SKM-1 (cell line): ENCODE results near the gene FTO.

Experiments used
- DNase-seq: peaks from one replicate; lab custom pipeline; 2025; ENCODE audit not compliant: unreplicated experiment; lab: John Stamatoyannopoulos, UW

FTO gene

GRCh38 chr16:53894686-53895085 lies 190.7 kb downstream of the FTO start:
- DNase-seq, result no peak

GRCh38 chr16:53895433-53895832 lies 191.5 kb downstream of the FTO start:
- no peak for DNase-seq

GRCh38 chr16:53895851-53896250 lies 191.9 kb downstream of the FTO start:
- no peak for DNase-seq

GRCh38 chr16:53896722-53897121 lies 192.8 kb downstream of the FTO start:
- DNase-seq, result no peak

GRCh38 chr16:53898993-53899392 lies 195.0 kb downstream of the FTO start:
- DNase-seq, result no peak

- no peak for DNase-seq
Measured at GRCh38 chr16:53899431-53899830, 195.5 kb downstream of the FTO start.

- DNase-seq, result no peak
Measured at GRCh38 chr16:53900667-53901066, 196.7 kb downstream of the FTO start.

GRCh38 chr16:53901408-53901807 lies 197.5 kb downstream of the FTO start:
- DNase-seq, result no peak

- DNase-seq, result no peak
Measured at GRCh38 chr16:53904533-53904932, 200.6 kb downstream of the FTO start.

- no peak for DNase-seq
Measured at GRCh38 chr16:53905028-53905427, 201.1 kb downstream of the FTO start.

GRCh38 chr16:53908731-53909130 lies 204.8 kb downstream of the FTO start:
- no peak for DNase-seq

GRCh38 chr16:53910990-53911389 lies 207.0 kb downstream of the FTO start:
- DNase-seq, result no peak

- DNase-seq, result no peak
Measured at GRCh38 chr16:53911513-53911912, 207.6 kb downstream of the FTO start.

- no peak for DNase-seq
Measured at GRCh38 chr16:53912155-53912554, 208.2 kb downstream of the FTO start.

- no peak for DNase-seq
Measured at GRCh38 chr16:53913099-53913870, 209.3 kb downstream of the FTO start.

- DNase-seq, result no peak
Measured at GRCh38 chr16:53913920-53914319, 210.0 kb downstream of the FTO start.

- no peak for DNase-seq
Measured at GRCh38 chr16:53914736-53915135, 210.8 kb downstream of the FTO start.

- DNase-seq, result no peak
Measured at GRCh38 chr16:53915452-53916160, 211.7 kb downstream of the FTO start.

GRCh38 chr16:53920988-53921387 lies 217.0 kb downstream of the FTO start:
- DNase-seq, result no peak

- DNase-seq, result no peak
Measured at GRCh38 chr16:53922067-53922806, 218.3 kb downstream of the FTO start.

GRCh38 chr16:53922807-53923571 lies 219.0 kb downstream of the FTO start:
- DNase-seq, result no peak
